Stimulated activated naive CD4-positive, alpha-beta T cell treated with Interleukin-2 at 50 U/mL for 16 hours (primary cell): ENCODE results near the gene PTDSS2.
A peak's percentile ranks its signal among the peaks of the same experiment; 100 is the strongest.
"Not testable (repeated sequence)": the region's sequence is repeated elsewhere in the genome, so short reads cannot be mapped to it uniquely, and the experiment has no call there.

Source experiments
- DNase-seq: peaks from one replicate; lab custom pipeline; 2025; lab: John Stamatoyannopoulos, UW

PTDSS2 gene

DNA sequence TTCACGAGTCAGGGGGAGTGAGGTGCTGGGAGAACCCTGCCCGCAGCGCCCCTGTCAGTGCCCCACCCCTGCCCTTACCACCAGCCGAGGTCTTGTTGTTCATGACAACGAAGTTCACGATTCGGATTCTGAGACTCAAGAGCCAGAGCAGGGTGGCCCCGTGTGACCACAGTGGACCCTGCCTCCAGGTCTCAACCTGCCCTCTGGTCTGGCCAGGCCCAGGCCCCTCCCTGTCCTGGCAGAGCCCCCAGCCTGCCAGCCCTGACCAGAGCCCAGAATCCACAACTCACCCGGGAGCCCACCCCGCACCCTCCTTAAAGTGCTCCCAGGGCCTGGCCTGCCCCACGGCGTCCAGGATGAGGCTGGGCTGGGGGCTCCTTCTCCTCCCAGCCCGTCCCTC, 18.2 kb upstream of the PTDSS2 start:
- DNase-seq = no peak

GRCh38 chr11:432501-433100, 17.5 kb upstream of the PTDSS2 start:
- no peak for DNase-seq

DNA sequence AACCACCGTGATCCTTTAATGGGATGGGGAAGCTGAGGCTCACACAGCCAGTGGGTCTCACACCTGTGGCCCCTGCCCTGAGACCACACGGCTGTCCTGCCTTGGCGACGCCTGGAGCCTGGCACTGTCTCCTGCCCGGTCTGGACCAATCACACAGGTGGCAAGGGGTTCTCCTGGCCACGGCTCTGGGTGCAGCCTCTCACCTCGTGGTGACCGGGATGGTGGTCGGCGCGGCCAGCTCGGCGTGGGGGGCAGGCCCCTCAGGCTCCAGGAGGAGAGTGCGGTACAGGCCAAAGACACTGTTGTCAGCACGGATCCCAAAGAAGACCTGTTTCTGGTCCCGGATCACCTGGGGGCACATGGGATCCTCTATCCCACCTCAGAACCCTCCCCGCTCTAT, 17.0 kb upstream of the PTDSS2 start:
- DNase-seq = no peak

DNA sequence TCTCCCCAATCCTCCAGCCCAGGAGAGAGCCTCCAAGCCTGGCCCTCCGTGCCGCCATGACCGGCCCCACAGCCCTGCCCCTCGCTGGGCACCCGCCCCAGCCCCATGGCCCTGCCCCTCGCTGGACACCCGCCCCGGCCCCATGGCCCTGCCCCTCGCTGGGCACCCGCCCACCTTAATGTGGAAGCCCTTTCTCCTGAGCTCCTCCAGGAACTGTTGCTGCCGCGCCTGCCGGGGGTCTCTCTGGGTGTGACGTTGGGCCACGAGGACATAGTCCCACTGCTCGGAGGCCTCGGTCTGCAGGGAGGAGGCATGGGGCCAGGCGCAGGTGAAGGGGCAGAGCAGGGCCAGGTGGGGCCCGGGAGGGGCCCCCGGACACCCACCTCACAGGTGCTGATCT, 16.4 kb upstream of the PTDSS2 start:
- no peak for DNase-seq

GRCh38 chr11:434496-434895, 15.6 kb upstream of the PTDSS2 start:
- no peak for DNase-seq

- DNase-seq = not testable (repeated sequence)
Measured at GRCh38 chr11:434999-435740, 14.9 kb upstream of the PTDSS2 start.

- DNase-seq = no peak
Measured at GRCh38 chr11:437228-437870, 12.7 kb upstream of the PTDSS2 start.

- DNase-seq = no peak
Measured at GRCh38 chr11:438101-438844, 11.8 kb upstream of the PTDSS2 start.

DNA sequence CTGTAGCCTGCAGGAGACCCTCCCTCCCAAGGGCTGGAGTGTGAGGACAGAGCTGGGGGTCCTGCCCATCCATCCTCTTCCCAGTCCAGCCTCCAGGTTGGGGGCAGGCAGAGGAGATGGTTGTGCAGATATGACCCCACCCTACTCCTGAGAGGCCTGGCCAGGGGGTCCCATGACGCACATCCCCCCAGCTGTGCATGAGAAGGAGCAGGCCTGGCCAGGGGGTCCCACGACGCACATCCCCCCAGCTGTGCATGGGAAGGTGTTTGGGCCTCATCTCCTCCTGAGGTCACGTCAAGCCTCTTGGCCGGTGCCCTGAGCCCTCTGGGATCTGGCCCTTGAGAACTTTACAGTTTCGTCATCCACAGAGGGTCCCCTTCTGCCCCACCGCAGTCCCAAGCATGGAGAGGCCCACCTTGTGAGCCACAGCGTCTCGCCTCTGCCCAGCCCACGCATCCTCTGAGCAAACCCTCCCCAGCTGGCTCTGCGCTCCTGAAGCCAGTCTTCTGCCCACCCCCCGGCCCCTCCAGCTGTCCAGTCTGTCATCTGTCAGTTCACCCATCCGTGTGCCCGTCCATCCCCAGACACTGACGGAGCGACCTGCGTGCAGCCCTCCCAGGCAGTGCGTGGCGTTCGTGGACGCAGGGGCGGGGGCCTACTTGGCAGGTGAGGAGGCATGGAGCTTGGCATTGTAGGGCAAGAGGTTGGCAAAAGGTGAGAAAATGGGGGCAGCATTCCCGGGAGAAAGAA, 10.6 kb upstream of the PTDSS2 start:
- DNase-seq = no peak

DNA sequence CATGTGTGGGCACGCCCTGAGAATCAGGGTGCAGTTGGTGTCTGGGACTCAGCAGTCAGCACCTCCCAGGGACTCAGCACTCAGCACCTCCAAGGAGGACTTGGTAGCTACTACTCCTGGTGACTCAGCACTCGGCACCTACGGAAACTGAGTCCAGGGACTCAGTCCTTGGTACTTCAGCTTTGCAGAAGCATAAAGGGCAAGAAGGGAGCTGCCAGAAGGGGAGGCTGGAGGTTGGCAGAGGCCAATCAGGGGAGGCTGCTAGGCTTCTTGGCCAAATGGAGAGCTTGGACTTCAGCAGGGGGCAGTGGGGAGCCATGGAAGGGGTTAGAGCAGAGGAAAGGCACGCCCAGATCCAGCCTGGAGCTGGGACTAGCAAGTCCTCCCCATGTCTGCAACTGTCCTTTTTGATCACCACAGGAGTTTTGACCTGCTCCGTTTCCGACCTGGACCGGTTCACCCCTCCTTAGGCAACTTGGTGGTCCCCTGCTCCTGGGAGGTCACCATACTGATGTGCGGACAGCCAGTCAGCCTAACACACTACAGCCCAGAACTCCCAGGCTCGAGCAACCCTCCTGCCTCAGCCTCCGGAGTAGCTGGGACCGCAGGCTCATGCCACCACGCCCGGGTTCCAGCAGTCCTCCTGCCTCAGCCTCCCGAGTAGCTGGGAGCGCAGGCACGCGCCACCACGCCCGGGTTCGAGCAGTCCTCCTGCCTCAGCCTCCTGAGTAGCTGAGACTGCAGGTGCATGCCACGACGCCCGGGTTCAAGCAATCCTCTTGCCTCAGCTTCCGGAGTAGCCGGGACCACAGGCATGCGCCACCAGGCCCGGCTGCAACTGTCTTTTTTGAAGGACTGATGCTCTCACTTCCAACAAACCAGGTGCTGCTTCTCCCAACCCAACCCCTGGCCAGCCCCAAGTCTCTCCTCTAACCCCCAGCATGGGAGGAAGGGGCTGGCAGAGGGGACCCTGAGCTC, 9.7 kb upstream of the PTDSS2 start:
- DNase-seq = no peak

DNA sequence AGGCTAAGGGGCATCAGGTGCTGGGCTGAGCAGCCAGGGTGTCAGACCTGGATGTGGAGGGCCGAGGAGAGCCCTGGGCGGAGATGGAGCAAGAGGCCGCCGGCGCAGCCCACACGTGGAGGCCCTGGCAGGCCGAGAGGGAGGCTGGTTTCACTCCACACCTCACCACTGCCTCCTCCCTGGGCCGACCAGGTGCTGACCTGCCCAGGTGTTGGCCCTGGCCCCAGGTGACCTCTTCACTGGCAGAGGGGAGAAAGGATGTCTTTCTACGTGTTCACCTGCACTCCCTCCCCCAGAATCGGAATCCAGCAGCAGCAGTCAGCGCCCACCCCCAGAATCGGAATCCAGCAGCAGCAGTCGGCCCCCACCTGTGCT, 9.0 kb upstream of the PTDSS2 start:
- no peak for DNase-seq

GRCh38 chr11:441418-442274, 8.4 kb upstream of the PTDSS2 start, which contains the start of gene ANO9:
ANO9 (minus strand) TSS chr11:442011; CDS start chr11:441926, 85 bp downstream.
- peak; percentile 60 for DNase-seq

GRCh38 chr11:442611-443081, 7.4 kb upstream of the PTDSS2 start:
- no peak for DNase-seq

DNA sequence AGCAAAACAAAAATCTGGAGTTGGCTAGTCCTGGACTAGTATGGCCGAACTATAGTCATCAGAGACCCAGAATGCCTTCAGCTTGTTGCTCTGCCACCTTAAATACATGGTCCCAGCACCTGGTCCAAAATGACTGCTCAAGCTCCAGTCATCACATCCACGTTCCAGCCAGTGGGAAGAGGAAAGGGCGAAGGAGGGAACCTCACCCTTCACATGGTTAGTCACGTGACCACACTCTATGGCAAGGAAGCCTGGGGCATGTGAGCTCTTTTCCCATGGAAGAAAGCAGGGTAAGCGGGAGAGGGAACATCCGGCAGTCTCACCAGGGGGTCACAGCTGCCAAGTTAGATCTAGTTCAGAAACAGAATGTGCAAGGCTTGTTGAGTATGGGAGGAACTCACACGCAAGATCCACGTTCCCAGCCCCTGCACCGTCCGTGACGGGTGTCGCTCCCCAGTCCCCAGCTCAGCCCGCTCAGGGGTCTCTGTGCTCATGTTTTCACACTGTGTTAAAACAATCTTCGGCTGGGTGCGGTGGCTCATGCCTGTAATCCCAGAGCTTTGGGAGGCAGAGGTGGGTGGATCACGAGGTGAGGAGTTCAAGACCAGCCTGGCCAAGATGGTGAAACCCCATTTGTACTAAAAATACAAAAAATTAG, 6.4 kb upstream of the PTDSS2 start:
- DNase-seq = no peak

DNA sequence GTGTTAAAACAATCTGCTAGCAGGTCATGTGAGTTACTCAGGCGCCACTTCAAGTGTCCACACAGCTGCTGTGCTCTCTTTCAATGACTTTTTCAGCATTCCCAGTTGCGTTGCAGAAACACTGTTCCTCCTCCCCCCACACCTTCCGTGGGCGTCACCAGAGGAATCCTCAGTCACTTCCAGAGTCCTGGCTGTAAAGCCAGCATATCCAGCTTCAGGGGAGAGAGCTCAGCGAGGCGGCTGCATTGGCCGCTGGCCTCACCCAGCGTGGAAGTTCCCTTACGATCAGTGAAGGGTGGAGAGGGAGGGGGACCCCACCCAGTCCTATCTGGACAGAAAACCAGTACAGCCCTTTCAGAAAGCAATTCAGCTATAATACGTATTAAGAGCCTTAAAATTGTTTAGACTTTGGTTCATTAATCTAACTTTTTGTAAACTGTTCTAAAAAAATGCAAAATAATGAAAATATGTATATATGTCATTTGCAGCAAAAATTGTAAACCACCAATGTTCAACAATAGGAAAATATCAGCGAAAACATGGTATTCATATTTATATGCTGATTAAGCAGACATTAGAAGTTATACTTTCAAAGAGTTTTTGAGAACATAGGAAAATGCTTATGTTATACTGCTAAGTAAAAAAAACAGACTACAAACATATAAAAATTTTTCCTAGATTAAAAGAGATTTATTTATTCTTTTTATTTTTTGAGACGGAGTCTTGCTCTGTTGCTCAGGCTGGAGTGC, 5.5 kb upstream of the PTDSS2 start:
- DNase-seq = no peak

- DNase-seq = no peak
Measured at GRCh38 chr11:445765-446588, 4.1 kb upstream of the PTDSS2 start.

GRCh38 chr11:446891-447290, 3.2 kb upstream of the PTDSS2 start:
- DNase-seq = no peak
